ENCODE data around the gene MMP21.

- no peak for TF ChIP-seq CTCF (IDR thresholded peaks at IDR 0.05)
- no peak for TF ChIP-seq POLR2A (IDR thresholded peaks at IDR 0.05)
Measured at GRCh38 chr10:125795637-125796190, 20.1 kb upstream of the MMP21 start.
